Measurements from ENCODE around the gene CALR.
"Not testable (repeated sequence)": the region's sequence is repeated elsewhere in the genome, so short reads cannot be mapped to it uniquely, and the experiment has no call there.

CALR gene

DNA sequence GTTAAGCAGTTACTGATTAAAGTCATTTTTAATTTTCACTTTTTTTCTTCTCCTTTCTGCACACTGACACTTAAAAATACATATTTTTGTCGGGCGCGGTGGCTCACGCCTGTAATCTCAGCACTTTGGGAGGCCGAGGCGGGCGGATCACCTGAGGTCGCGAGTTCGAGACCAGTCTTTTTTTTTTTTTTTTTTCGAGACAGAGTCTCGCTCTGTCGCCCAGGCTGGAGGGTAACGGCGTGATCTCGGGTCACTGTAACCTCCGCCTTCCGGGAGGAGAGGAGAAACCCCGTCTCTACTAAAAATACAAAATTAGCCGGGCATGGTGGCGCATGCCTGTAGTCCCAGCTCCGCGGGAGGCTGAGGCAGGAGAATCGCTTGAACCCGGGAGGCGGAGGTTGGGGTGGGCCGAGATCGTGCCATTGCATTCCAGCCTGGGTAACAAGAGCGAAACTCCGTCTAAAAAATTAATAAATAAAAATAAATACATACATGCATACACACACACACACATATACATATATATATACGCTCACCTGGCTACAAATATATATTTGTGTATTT lies 19.1 kb downstream of the CALR start:
- WGBS (ENCODE audit: insufficient coverage) = 17% methylated on average over 6 of the region's 31 CpGs
- H3K4me1 ChIP-seq (ENCODE audit: control extremely low read depth in 1 of 4, control insufficient read depth in 4 of 4, insufficient read depth in 4 of 4, low read length in 3 of 4) = peaks cover 0 to 48% (median 43%) of the 10 kb centered on the region in 4 experiments
- H3K27ac ChIP-seq (ENCODE audit: insufficient read depth in 1 of 2, low read depth in 1 of 2, low read length in 2 of 2, poor library complexity in 1 of 2, severe bottlenecking in 2 of 2) = peak overlapping the region; percentile 61 to 87

DNA sequence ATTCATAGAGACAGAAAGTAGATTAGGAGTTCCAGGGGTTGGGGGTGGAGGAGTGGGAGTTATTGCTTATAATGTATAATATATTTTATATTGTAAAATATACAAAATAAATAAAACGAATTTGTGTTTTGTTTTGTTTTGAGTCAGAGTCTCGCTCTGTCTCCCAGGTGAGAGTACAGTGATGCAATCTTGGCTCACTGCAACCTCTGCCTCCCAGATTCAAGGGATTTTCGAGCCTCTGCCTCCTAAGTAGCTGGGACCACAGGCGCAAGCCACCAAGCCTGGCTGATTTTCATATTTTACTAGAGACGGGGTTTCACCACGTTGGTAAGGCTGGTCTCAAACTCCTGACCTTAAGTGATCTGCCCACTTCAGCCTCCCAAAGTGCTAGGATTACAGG lies 21.1 kb downstream of the CALR start:
- POLR2A ChIA-PET = no interaction called here
- 89% methylated on average over 5 of the region's 6 CpGs for WGBS (ENCODE audit: insufficient coverage)
- no peaks in the 10 kb centered on the region for H3K9me3 ChIP-seq (ENCODE audit: control extremely low read depth in 1 of 5, control insufficient read depth in 4 of 5, insufficient read depth in 2 of 5, low read depth in 1 of 5, low read length in 4 of 5)
- DNase-seq = no peak
- no peak overlapping the region for H3K27ac ChIP-seq (ENCODE audit: insufficient read depth in 1 of 2, low read depth in 1 of 2, low read length in 2 of 2, poor library complexity in 1 of 2, severe bottlenecking in 2 of 2)
- peaks cover 2 to 8% (median 5%) of the 10 kb centered on the region in 4 experiments for H3K36me3 ChIP-seq (ENCODE audit: control insufficient read depth in 4 of 4, insufficient read depth in 4 of 4, low read length in 3 of 4)
- no peaks in the 10 kb centered on the region for H3K27me3 ChIP-seq (replicated peaks in 2 of 5; ENCODE audit: control insufficient read depth in 4 of 5, insufficient read depth in 5 of 5, low read length in 4 of 5)
- CTCF ChIA-PET = no interaction called here
- H3K4me3 ChIP-seq (ENCODE audit: control insufficient read depth in 1 of 7, extremely low read depth in 1 of 7, insufficient read depth in 4 of 7, low read depth in 2 of 7, low read length in 6 of 7) = no peak overlapping the region
- peaks cover 0 to 29% (median 23%) of the 10 kb centered on the region in 4 experiments for H3K4me1 ChIP-seq (ENCODE audit: control extremely low read depth in 1 of 4, control insufficient read depth in 4 of 4, insufficient read depth in 4 of 4, low read length in 3 of 4)

More for the DNA sequence above, 19.1 kb downstream of the CALR start:
- Histone ChIP-seq H3K4me3 (ENCODE audit: control insufficient read depth in 1 of 7, extremely low read depth in 1 of 7, insufficient read depth in 4 of 7, low read depth in 2 of 7, low read length in 6 of 7) (peak overlapping the region; percentile 71 to 96 (median 89)), H3K36me3 (ENCODE audit: control insufficient read depth in 4 of 4, insufficient read depth in 4 of 4, low read length in 3 of 4) (peaks cover 2 to 28% (median 14%) of the 10 kb centered on the region in 4 experiments)
- DNase-seq; H3K27me3 ChIP-seq (replicated peaks in 2 of 5; ENCODE audit: control insufficient read depth in 4 of 5, insufficient read depth in 5 of 5, low read length in 4 of 5); H3K9me3 ChIP-seq (ENCODE audit: control extremely low read depth in 1 of 5, control insufficient read depth in 4 of 5, insufficient read depth in 2 of 5, low read depth in 1 of 5, low read length in 4 of 5): not testable (repeated sequence)
- ChIA-PET POLR2A (interaction anchor here (0.7 to 1.3 kb wide), 2 partner anchors 14 to 20 kb away, joined by 3 read pairs; partner anchors contain the start of gene CALR), CTCF (interaction anchor here (1.3 to 4.9 kb wide), 2 partner anchors 7 to 71 kb away, joined by 4 to 47 read pairs; partner anchors contain the start of gene KLF1)

DNA sequence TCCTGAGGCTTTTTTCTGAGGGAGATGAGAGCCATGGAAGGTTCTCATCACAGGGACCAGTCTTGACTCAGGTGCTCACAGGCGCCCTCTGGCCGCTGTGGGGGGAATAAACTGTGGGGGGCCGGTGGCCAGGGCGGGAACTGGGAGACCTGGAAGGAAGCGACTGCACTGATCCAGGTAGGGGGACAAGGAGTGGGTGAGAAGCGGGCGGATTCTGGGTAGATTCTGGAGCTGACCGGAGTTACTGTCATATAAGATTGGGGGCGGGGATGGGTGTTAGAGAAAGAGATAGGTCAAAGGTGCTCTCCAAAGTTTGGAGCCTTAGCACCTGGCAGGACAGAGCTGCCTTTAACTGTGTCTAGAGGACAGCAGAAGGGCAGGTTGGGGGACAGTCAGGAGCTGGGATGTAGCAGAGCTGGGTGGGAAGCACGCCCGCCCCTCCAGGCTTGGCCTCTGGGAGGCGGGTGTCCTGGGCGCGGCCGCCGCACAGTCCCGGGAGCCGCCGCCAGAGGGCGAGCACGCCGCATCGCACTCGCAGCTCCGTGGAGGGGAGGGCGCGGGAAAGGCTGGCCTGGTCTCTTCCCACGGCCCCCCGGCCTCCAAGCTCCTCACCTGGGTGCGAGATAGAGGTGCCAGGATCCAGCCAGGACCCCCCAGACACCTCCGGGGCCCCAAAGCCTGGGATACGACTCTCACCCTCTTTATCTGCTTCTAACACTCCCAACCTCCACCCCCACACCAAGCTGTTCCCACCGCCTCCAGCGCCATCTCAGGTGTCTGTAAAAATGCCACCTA lies 26.8 kb downstream of the CALR start:
- Histone ChIP-seq H3K9me3 (ENCODE audit: control extremely low read depth in 1 of 5, control insufficient read depth in 4 of 5, insufficient read depth in 2 of 5, low read depth in 1 of 5, low read length in 4 of 5) (no peaks in the 10 kb centered on the region), H3K4me1 (ENCODE audit: control extremely low read depth in 1 of 4, control insufficient read depth in 4 of 4, insufficient read depth in 4 of 4, low read length in 3 of 4) (peaks cover 0 to 15% (median 6%) of the 10 kb centered on the region in 4 experiments), H3K4me3 (ENCODE audit: control insufficient read depth in 1 of 7, extremely low read depth in 1 of 7, insufficient read depth in 4 of 7, low read depth in 2 of 7, low read length in 6 of 7) (peak overlapping the region; percentile 38 to 87 (median 69)), H3K36me3 (ENCODE audit: control insufficient read depth in 4 of 4, insufficient read depth in 4 of 4, low read length in 3 of 4) (no peaks in the 10 kb centered on the region), H3K27ac (ENCODE audit: insufficient read depth in 1 of 2, low read depth in 1 of 2, low read length in 2 of 2, poor library complexity in 1 of 2, severe bottlenecking in 2 of 2) (peak overlapping the region in 1 of 2 experiments; percentile 79), H3K27me3 (replicated peaks in 2 of 5; ENCODE audit: control insufficient read depth in 4 of 5, insufficient read depth in 5 of 5, low read length in 4 of 5) (no peaks in the 10 kb centered on the region)
- ChIA-PET POLR2A (interaction anchor here (0.9 to 1.3 kb wide), 4 partner anchors 9 to 134 kb away, joined by 3 to 8 read pairs (median 4); partner anchors contain the start of genes FARSA and RAD23A), CTCF (interaction anchor here (0.5 to 5.1 kb wide), 41 partner anchors 10 to 203 kb away, joined by 3 to 76 read pairs (median 4); partner anchors contain the start of genes CALR, DNASE2, GADD45GIP1 and IER2)
- DNase-seq = peak; percentile 73 to 78 (median 76)
- 0% methylated on average over 31 of the region's 34 CpGs for WGBS (ENCODE audit: insufficient coverage)

DNA sequence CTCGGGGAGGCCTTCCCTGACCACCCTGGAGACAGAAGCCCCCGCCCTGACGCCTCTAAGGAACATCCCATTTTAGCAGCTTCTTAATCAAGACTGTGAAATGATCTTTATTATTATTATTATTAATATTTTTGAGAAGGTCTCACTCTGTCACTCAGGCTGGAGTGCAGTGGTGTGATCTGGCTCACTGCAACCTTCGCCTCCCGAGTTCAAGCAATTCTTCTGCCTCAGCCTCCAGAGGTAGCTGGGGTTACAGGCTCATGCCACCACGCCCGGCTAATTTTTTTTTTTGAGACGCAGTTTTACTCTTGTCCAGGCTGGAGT lies 27.4 kb downstream of the CALR start:
- Histone ChIP-seq H3K27ac (ENCODE audit: insufficient read depth in 1 of 2, low read depth in 1 of 2, low read length in 2 of 2, poor library complexity in 1 of 2, severe bottlenecking in 2 of 2) (no peak overlapping the region), H3K4me3 (ENCODE audit: control insufficient read depth in 1 of 7, extremely low read depth in 1 of 7, insufficient read depth in 4 of 7, low read depth in 2 of 7, low read length in 6 of 7) (peak overlapping the region in 5 of 7 experiments; percentile 62 to 87 (median 70)), H3K36me3 (ENCODE audit: control insufficient read depth in 4 of 4, insufficient read depth in 4 of 4, low read length in 3 of 4) (no peaks in the 10 kb centered on the region), H3K4me1 (ENCODE audit: control extremely low read depth in 1 of 4, control insufficient read depth in 4 of 4, insufficient read depth in 4 of 4, low read length in 3 of 4) (peaks cover 0 to 15% (median 6%) of the 10 kb centered on the region in 4 experiments), H3K27me3 (replicated peaks in 2 of 5; ENCODE audit: control insufficient read depth in 4 of 5, insufficient read depth in 5 of 5, low read length in 4 of 5) (no peaks in the 10 kb centered on the region), H3K9me3 (ENCODE audit: control extremely low read depth in 1 of 5, control insufficient read depth in 4 of 5, insufficient read depth in 2 of 5, low read depth in 1 of 5, low read length in 4 of 5) (no peaks in the 10 kb centered on the region)
- 79% methylated on average over 5 of the region's 8 CpGs for WGBS (ENCODE audit: insufficient coverage)
- no peak for DNase-seq
- ChIA-PET CTCF (interaction anchor here (0.7 to 5.1 kb wide), 34 partner anchors 11 to 203 kb away, joined by 3 to 76 read pairs (median 4); partner anchors contain the start of genes CALR, DNASE2, GADD45GIP1 and IER2), POLR2A (interaction anchor here (0.9 to 1.3 kb wide), 4 partner anchors 10 to 134 kb away, joined by 3 to 8 read pairs (median 4); partner anchors contain the start of genes FARSA and RAD23A)

GRCh38 chr19:12967907-12968306 lies 29.5 kb downstream of the CALR start:
- CTCF ChIA-PET = interaction anchor here (1.0 to 4.3 kb wide), 4 partner anchors 9 to 133 kb away, joined by 3 to 76 read pairs (median 4); no protein-coding TSS in a partner anchor
- Histone ChIP-seq H3K27ac (ENCODE audit: insufficient read depth in 1 of 2, low read depth in 1 of 2, low read length in 2 of 2, poor library complexity in 1 of 2, severe bottlenecking in 2 of 2) (no peak overlapping the region), H3K9me3 (ENCODE audit: control extremely low read depth in 1 of 5, control insufficient read depth in 4 of 5, insufficient read depth in 2 of 5, low read depth in 1 of 5, low read length in 4 of 5) (no peaks in the 10 kb centered on the region), H3K4me1 (ENCODE audit: control extremely low read depth in 1 of 4, control insufficient read depth in 4 of 4, insufficient read depth in 4 of 4, low read length in 3 of 4) (peaks cover 0 to 15% (median 6%) of the 10 kb centered on the region in 4 experiments), H3K27me3 (replicated peaks in 2 of 5; ENCODE audit: control insufficient read depth in 4 of 5, insufficient read depth in 5 of 5, low read length in 4 of 5) (no peaks in the 10 kb centered on the region), H3K4me3 (ENCODE audit: control insufficient read depth in 1 of 7, extremely low read depth in 1 of 7, insufficient read depth in 4 of 7, low read depth in 2 of 7, low read length in 6 of 7) (no peak overlapping the region), H3K36me3 (ENCODE audit: control insufficient read depth in 4 of 4, insufficient read depth in 4 of 4, low read length in 3 of 4) (no peaks in the 10 kb centered on the region)
- POLR2A ChIA-PET = no interaction called here
- no peak for DNase-seq
- 100% methylated on average over 3 of the region's 5 CpGs for WGBS (ENCODE audit: insufficient coverage)

- POLR2A ChIA-PET = interaction anchor here (0.7 kb wide), 1 partner anchor 114 kb away, joined by 3 read pairs; no protein-coding TSS in a partner anchor
- 72% methylated on average over 14 of the region's 14 CpGs for WGBS (ENCODE audit: insufficient coverage)
- Histone ChIP-seq H3K27me3 (replicated peaks in 2 of 5; ENCODE audit: control insufficient read depth in 4 of 5, insufficient read depth in 5 of 5, low read length in 4 of 5) (no peaks in the 10 kb centered on the region), H3K4me3 (ENCODE audit: control insufficient read depth in 1 of 7, extremely low read depth in 1 of 7, insufficient read depth in 4 of 7, low read depth in 2 of 7, low read length in 6 of 7) (no peak within 1 kb of the TSS), H3K36me3 (ENCODE audit: control insufficient read depth in 4 of 4, insufficient read depth in 4 of 4, low read length in 3 of 4) (no peaks in the 10 kb centered on the region), H3K27ac (ENCODE audit: insufficient read depth in 1 of 2, low read depth in 1 of 2, low read length in 2 of 2, poor library complexity in 1 of 2, severe bottlenecking in 2 of 2) (no peak within 1 kb of the TSS), H3K9me3 (ENCODE audit: control extremely low read depth in 1 of 5, control insufficient read depth in 4 of 5, insufficient read depth in 2 of 5, low read depth in 1 of 5, low read length in 4 of 5) (no peaks in the 10 kb centered on the region), H3K4me1 (ENCODE audit: control extremely low read depth in 1 of 4, control insufficient read depth in 4 of 4, insufficient read depth in 4 of 4, low read length in 3 of 4) (peaks cover 0 to 18% (median 7%) of the 10 kb centered on the region in 4 experiments)
- DNase-seq = no peak
- CTCF ChIA-PET = interaction anchor here (0.7 to 0.8 kb wide), 2 partner anchors 61 to 125 kb away, joined by 3 read pairs; no protein-coding TSS in a partner anchor
Measured at GRCh38 chr19:12969292-12969988, 31.0 kb downstream of the CALR start, which contains the start of gene DAND5. DAND5 (plus strand) TSS chr19:12969576; CDS start chr19:12969661, 85 bp downstream.

Measured in common myeloid progenitor, CD34-positive (primary cell).